CD4-positive, alpha-beta memory T cell (primary cell): ENCODE measurements around the gene SLC12A2. TPM values are rescaled to one million over a fixed set of nuclear protein-coding genes. Genes with fewer than 3 reads are reported as not detected.

Source experiments
- CTCF ChIA-PET: fragments of 350-600 bp; sonication (Branson Sonifier 250); formaldehyde crosslinking; loops from one replicate; lab custom pipeline; 2021; ENCODE audit warnings: inconsistent platforms; ENCODE audit not compliant: partially characterized antibody; lab: Charles Lee
- POLR2A ChIA-PET: fragments of 350-600 bp; sonication (Branson Sonifier 250); formaldehyde crosslinking; loops from one replicate; lab custom pipeline; 2021; ENCODE audit not compliant: partially characterized antibody; lab: Charles Lee
- DNase-seq, 5 donors: peaks; one replicate each; pipeline versions ENCODE4 v3.0.0 to v3.0.0-alpha.2; 2020 to 2022; ENCODE audit warnings: mixed read lengths in 1 of 5
- H3K27ac ChIP-seq: one replicate; pipeline ENCODE4 v1.7.0; 2013; ENCODE audit warnings: low read depth, low read length
- H3K27me3 ChIP-seq: 2 replicates; pipeline ENCODE4 v1.7.0; 2013; ENCODE audit warnings: mild to moderate bottlenecking, low read length, moderate library complexity; ENCODE audit not compliant: insufficient read depth
- H3K36me3 ChIP-seq: 2 replicates; pipeline ENCODE4 v1.7.0; 2013; ENCODE audit warnings: mild to moderate bottlenecking, low read length, moderate library complexity; ENCODE audit not compliant: insufficient read depth
- H3K4me1 ChIP-seq: 2 replicates; pipeline ENCODE4 v1.7.0; 2013; ENCODE audit warnings: mild to moderate bottlenecking, low read length, moderate library complexity; ENCODE audit not compliant: insufficient read depth
- H3K4me3 ChIP-seq, 2 donors: one replicate each; pipeline ENCODE4 v1.7.0; 2013; ENCODE audit warnings: low read length in 2 of 2, mild to moderate bottlenecking in 1 of 2
- H3K9me3 ChIP-seq, 2 donors: one replicate each; pipeline ENCODE4 v1.7.0; 2013; ENCODE audit warnings: low read length in 2 of 2, control low read depth in 1 of 2; ENCODE audit not compliant: control insufficient read depth in 1 of 2
- H3K27ac Mint-ChIP-seq, 7 donors: one replicate each; pipeline ENCODE4 v1.8.0; 2020 to 2021; ENCODE audit warnings: mixed read lengths in 7 of 7, mild to moderate bottlenecking in 6 of 7, inconsistent platforms in 3 of 7, moderate library complexity in 3 of 7
- H3K27me3 Mint-ChIP-seq, 2 donors: one replicate each; pipeline ENCODE4 v1.8.0; 2020 to 2021; ENCODE audit warnings: mixed read lengths in 2 of 2
- H3K36me3 Mint-ChIP-seq, 2 donors: one replicate each; pipeline ENCODE4 v1.8.0; 2020 to 2021; ENCODE audit warnings: mixed read lengths in 2 of 2, inconsistent platforms in 1 of 2, mild to moderate bottlenecking in 1 of 2
- H3K4me1 Mint-ChIP-seq, 4 donors: one replicate each; pipeline ENCODE4 v1.8.0; 2020 to 2021; ENCODE audit warnings: mixed read lengths in 4 of 4, mild to moderate bottlenecking in 1 of 4
- H3K4me3 Mint-ChIP-seq, 8 donors: one replicate each; pipeline ENCODE4 v1.8.0; 2020 to 2021; ENCODE audit warnings: mixed read lengths in 8 of 8, mild to moderate bottlenecking in 7 of 8, moderate library complexity in 6 of 8, inconsistent platforms in 3 of 8
- H3K9me3 Mint-ChIP-seq, 8 donors: one replicate each; pipeline ENCODE4 v1.8.0; 2020 to 2021; ENCODE audit warnings: mixed read lengths in 8 of 8, mild to moderate bottlenecking in 5 of 8, inconsistent platforms in 3 of 8, moderate library complexity in 1 of 8
- intact Hi-C: fragments of 100-400 bp; cut with micrococcal nuclease; formaldehyde crosslinking; loops from one replicate; pipeline ENCODE4 v1.15.1; 2023
- polyA plus RNA-seq, 2 donors: library from polyadenylated mRNA; unstranded; fragments of 300-500 nt; fragmentation: Illumina TruSeq; gene quantifications; one replicate each; pipeline ENCODE4 v1.2.3, GENCODE V29; 2021
- total RNA-seq, 2 experiments: library from RNA; stranded (reverse); gene quantifications; one replicate each; pipeline ENCODE4 v1.2.3, GENCODE V29; 2021

Gene SLC12A2
- total and polyA plus RNA-seq, 4 experiments from 2014 or later, result 2.7 to 13.6 (median 10.1) TPM

DNA sequence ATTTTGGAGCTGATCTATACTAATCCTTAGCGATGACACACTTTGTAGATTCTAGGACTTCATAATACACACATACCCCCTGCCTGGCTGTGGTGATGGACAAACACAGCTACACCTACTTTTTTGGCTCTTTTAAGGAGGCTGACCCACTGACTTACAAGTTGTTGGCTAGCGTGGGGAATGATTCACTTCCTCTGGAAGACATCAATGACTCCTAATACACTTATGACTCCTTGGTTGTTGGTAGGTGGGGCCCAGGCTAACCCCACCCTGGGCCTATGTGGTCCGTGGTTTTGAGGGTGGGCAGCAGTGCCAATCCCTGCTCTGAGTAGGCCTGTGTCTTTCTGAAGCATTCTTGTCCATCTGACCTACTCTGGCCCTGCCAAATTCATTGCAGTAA, 144.4 kb downstream of the SLC12A2 start:
- Histone ChIP-seq H3K4me1 (no peaks in the 10 kb centered on the region), H3K27me3 (no peaks in the 10 kb centered on the region), H3K27ac (no peak overlapping the region), H3K4me3 (no peak overlapping the region), H3K9me3 (no peaks in the 10 kb centered on the region), H3K36me3 (no peaks in the 10 kb centered on the region)
- Mint-ChIP-seq H3K27ac (no peak overlapping the region), H3K36me3 (no peaks in the 10 kb centered on the region), H3K27me3 (peaks cover 2 to 3% of the 10 kb centered on the region in 2 donors), H3K9me3 (peaks cover 0 to 3% (median 0%) of the 10 kb centered on the region in 8 donors), H3K4me3 (no peak overlapping the region), H3K4me1 (no peaks in the 10 kb centered on the region)
- CTCF ChIA-PET, result no interaction called here
- POLR2A ChIA-PET, result no interaction called here
- intact Hi-C loops, result no loop called here
- DNase-seq, result no peak

GRCh38 chr5:128228521-128228920, 145.0 kb downstream of the SLC12A2 start:
- Histone ChIP-seq H3K4me3 (no peak overlapping the region), H3K36me3 (no peaks in the 10 kb centered on the region), H3K27ac (no peak overlapping the region), H3K4me1 (no peaks in the 10 kb centered on the region), H3K9me3 (no peaks in the 10 kb centered on the region), H3K27me3 (no peaks in the 10 kb centered on the region)
- ChIA-PET CTCF (no interaction called here), POLR2A (no interaction called here)
- Mint-ChIP-seq H3K27ac (no peak overlapping the region), H3K4me3 (no peak overlapping the region), H3K9me3 (peaks cover 0 to 3% (median 0%) of the 10 kb centered on the region in 8 donors), H3K4me1 (no peaks in the 10 kb centered on the region), H3K36me3 (no peaks in the 10 kb centered on the region), H3K27me3 (peaks cover 0 to 3% of the 10 kb centered on the region in 2 donors)
- intact Hi-C loops, result no loop called here
- no peak for DNase-seq

DNA sequence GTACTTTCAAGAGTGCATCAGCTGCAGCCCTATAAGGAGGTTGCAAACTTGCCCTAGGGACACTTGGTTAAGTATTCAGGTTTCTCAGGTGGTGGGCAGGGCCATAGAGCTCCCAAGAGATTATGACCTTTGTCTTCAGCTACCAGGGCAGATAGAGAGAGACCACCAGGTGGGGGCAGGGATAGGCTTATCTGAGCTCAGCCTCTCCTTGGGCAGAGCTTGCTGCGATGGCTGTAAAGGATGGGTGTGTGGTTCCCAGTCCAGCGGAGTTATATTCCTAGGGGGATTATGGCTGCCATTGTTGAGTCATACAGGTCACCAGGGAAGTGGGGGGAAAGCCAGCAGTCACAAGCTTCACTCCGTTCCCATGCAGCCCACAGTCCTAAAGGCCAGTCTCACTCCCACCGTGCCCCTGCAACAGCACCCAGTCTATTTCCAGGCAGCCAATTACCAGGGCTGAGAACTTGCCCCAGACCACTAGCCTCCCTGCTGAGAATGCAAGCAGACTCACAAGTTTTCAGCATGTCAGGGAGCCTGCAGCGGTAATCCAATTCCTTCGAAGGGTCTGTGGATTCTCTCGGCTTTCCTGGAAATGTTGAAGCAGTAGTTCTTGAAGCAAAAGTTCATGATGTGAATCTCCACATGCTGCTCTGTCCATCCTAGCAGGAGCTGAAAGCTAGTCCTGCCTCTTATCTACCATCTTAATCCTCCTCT, 151.5 kb downstream of the SLC12A2 start:
- no peaks in the 10 kb centered on the region for H3K36me3 Mint-ChIP-seq
- no peak overlapping the region for H3K27ac Mint-ChIP-seq

DNA sequence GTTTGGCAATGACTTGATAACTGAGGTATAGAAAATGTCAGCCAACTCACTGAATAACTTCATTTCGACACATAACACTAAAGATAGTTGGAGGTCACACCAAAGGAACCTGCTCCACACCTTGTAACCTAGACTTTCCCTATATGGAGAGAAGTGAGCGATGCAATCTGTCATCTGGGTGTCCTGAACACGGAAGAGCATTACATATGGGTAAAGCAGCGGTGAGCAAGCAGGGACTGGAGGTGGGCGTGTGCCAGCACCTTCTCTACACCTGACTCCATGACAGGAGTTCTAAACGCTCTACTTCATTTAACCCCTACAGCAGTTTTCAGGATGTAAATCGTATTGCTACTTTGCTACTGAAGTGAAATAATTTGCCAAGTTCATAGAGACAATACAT, 152.8 kb downstream of the SLC12A2 start:
- POLR2A ChIA-PET, result no interaction called here
- Histone ChIP-seq H3K27me3 (no peaks in the 10 kb centered on the region), H3K9me3 (no peaks in the 10 kb centered on the region), H3K4me3 (no peak overlapping the region), H3K36me3 (no peaks in the 10 kb centered on the region), H3K4me1 (no peaks in the 10 kb centered on the region), H3K27ac (no peak overlapping the region)
- H3K4me1 Mint-ChIP-seq, result no peaks in the 10 kb centered on the region
- H3K4me3 Mint-ChIP-seq, result no peak overlapping the region
- H3K36me3 Mint-ChIP-seq, result no peaks in the 10 kb centered on the region
- H3K27ac Mint-ChIP-seq, result no peak overlapping the region
- peaks cover 9 to 16% of the 10 kb centered on the region in 2 donors for H3K27me3 Mint-ChIP-seq
- intact Hi-C loops, result no loop called here
- peaks cover 0 to 4% (median 0%) of the 10 kb centered on the region in 8 donors for H3K9me3 Mint-ChIP-seq
- DNase-seq, result no peak
- CTCF ChIA-PET, result no interaction called here

More for the DNA sequence above, 151.5 kb downstream of the SLC12A2 start:
- ChIA-PET CTCF (interaction anchor here (1.2 kb wide), 1 partner anchor 391 kb away, joined by 3 read pairs; no protein-coding TSS in a partner anchor), POLR2A (no interaction called here)
- no peak for DNase-seq
- no peaks in the 10 kb centered on the region for H3K27me3 ChIP-seq
- no peaks in the 10 kb centered on the region for H3K4me1 ChIP-seq
- no peaks in the 10 kb centered on the region for H3K9me3 ChIP-seq
- Mint-ChIP-seq H3K4me1 (no peaks in the 10 kb centered on the region), H3K4me3 (no peak overlapping the region), H3K27me3 (peaks cover 9 to 13% of the 10 kb centered on the region in 2 donors), H3K9me3 (peaks cover 0 to 4% (median 0%) of the 10 kb centered on the region in 8 donors)
- H3K27ac ChIP-seq, result no peak overlapping the region
- H3K36me3 ChIP-seq, result no peaks in the 10 kb centered on the region
- intact Hi-C loops, result no loop called here
- no peak overlapping the region for H3K4me3 ChIP-seq

GRCh38 chr5:128237000-128237399, 153.4 kb downstream of the SLC12A2 start:
- CTCF ChIA-PET, result no interaction called here

DNA sequence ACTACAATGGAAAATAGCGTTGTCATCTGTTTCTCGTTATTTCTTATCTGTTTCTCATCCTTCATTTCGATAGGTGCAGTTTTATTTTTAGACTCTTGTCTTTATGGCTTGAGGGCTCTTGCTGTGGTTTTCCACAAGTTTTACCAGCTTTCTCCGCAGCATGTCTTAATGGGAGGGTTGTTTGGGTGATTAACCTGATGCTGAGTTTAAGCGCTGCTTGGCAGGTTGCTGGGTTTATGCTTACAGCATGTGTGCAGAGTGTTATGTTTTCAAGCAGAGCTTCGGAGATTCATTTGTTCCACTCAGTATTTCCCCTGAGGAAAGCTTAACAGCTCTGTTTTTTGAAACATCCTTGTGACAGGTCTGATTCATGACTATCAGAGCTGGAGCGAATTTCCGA, 154.0 kb downstream of the SLC12A2 start:
- Histone ChIP-seq H3K36me3 (no peaks in the 10 kb centered on the region), H3K4me1 (no peaks in the 10 kb centered on the region), H3K4me3 (no peak overlapping the region), H3K9me3 (no peaks in the 10 kb centered on the region), H3K27me3 (no peaks in the 10 kb centered on the region), H3K27ac (no peak overlapping the region)
- intact Hi-C loops, result no loop called here
- no peak overlapping the region for H3K4me3 Mint-ChIP-seq
- peaks cover 0 to 4% (median 0%) of the 10 kb centered on the region in 8 donors for H3K9me3 Mint-ChIP-seq
- DNase-seq, result no peak
- H3K4me1 Mint-ChIP-seq, result no peaks in the 10 kb centered on the region
- H3K27me3 Mint-ChIP-seq, result peaks cover 11 to 16% of the 10 kb centered on the region in 2 donors
- H3K27ac Mint-ChIP-seq, result no peak overlapping the region
- no peaks in the 10 kb centered on the region for H3K36me3 Mint-ChIP-seq
- ChIA-PET POLR2A (no interaction called here), CTCF (no interaction called here)

More at GRCh38 chr5:128237000-128237399, 153.4 kb downstream of the SLC12A2 start:
- Mint-ChIP-seq H3K36me3 (no peaks in the 10 kb centered on the region), H3K4me3 (no peak overlapping the region), H3K27ac (no peak overlapping the region), H3K27me3 (peaks cover 11 to 16% of the 10 kb centered on the region in 2 donors), H3K4me1 (no peaks in the 10 kb centered on the region), H3K9me3 (peaks cover 0 to 4% (median 0%) of the 10 kb centered on the region in 8 donors)
- POLR2A ChIA-PET, result no interaction called here
- DNase-seq, result no peak
- no peaks in the 10 kb centered on the region for H3K27me3 ChIP-seq
- no peaks in the 10 kb centered on the region for H3K36me3 ChIP-seq
- H3K4me3 ChIP-seq, result no peak overlapping the region
- H3K27ac ChIP-seq, result no peak overlapping the region
- no peaks in the 10 kb centered on the region for H3K9me3 ChIP-seq
- H3K4me1 ChIP-seq, result no peaks in the 10 kb centered on the region
- intact Hi-C loops, result no loop called here
